Kidney tubule cell (primary cell): ENCODE measurements around the gene LPXN.

ENCODE experiments used
- DNase-seq: peaks from one replicate; pipeline ENCODE4 v3.0.0-alpha.2; 2018; ENCODE audit warnings: low spot score

LPXN gene

GRCh38 chr11:58524232-58525036 lies 51.2 kb downstream of the LPXN start:
- peak; percentile 80 for DNase-seq

GRCh38 chr11:58513747-58514367 lies 61.8 kb downstream of the LPXN start:
- peak; percentile 74 for DNase-seq

- DNase-seq, result no peak
These were observed 64.0 kb downstream of the LPXN start for GRCh38 chr11:58511636-58512035.

GRCh38 chr11:58509748-58510147 lies 65.9 kb downstream of the LPXN start:
- no peak for DNase-seq

- no peak for DNase-seq
These were observed 66.8 kb downstream of the LPXN start for GRCh38 chr11:58508814-58509213.

- DNase-seq, result no peak
These were observed 67.7 kb downstream of the LPXN start, which contains the start of gene OR5B21 for GRCh38 chr11:58508005-58508404. TSS of gene OR5B21 (minus strand) at chr11:58508105. CDS start at chr11:58508105, 0 bp downstream.

- no peak for DNase-seq
These were observed 68.3 kb downstream of the LPXN start for GRCh38 chr11:58507355-58507754.

- DNase-seq, result no peak
These were observed 68.7 kb downstream of the LPXN start for GRCh38 chr11:58506935-58507334.

GRCh38 chr11:58505849-58506248 lies 69.8 kb downstream of the LPXN start:
- no peak for DNase-seq

- DNase-seq, result no peak
These were observed 71.4 kb downstream of the LPXN start for GRCh38 chr11:58504232-58504631.

- DNase-seq, result peak; percentile 65
These were observed 72.2 kb downstream of the LPXN start for GRCh38 chr11:58503361-58503856.

- no peak for DNase-seq
These were observed 73.7 kb downstream of the LPXN start for GRCh38 chr11:58502004-58502403.

- DNase-seq, result no peak
These were observed 77.2 kb downstream of the LPXN start for GRCh38 chr11:58498464-58498863.

- no peak for DNase-seq
These were observed 77.7 kb downstream of the LPXN start for GRCh38 chr11:58497951-58498350.

GRCh38 chr11:58495906-58496305 lies 79.8 kb downstream of the LPXN start:
- no peak for DNase-seq

- no peak for DNase-seq
These were observed 81.6 kb downstream of the LPXN start for GRCh38 chr11:58494101-58494500.

- DNase-seq, result no peak
These were observed 82.0 kb downstream of the LPXN start for GRCh38 chr11:58493676-58494075.

- DNase-seq, result no peak
These were observed 84.8 kb downstream of the LPXN start for GRCh38 chr11:58490827-58491226.

- no peak for DNase-seq
These were observed 88.5 kb downstream of the LPXN start for GRCh38 chr11:58487170-58487569.

- DNase-seq, result peak; percentile 9
These were observed 89.7 kb downstream of the LPXN start for GRCh38 chr11:58485961-58486360.
